Measurements from ENCODE around the gene PON2.

- TF ChIP-seq CTCF (IDR thresholded peaks at IDR 0.05) (no peak), POLR2A (IDR thresholded peaks at IDR 0.05) (no peak)
Measured at GRCh38 chr7:95470452-95470851, 35.6 kb upstream of the PON2 start.

All from uterus (tissue), 2 donors.